Transverse colon (tissue), 4 donors: ENCODE results near the gene UPF3A. TPM values are rescaled to one million over a fixed set of nuclear protein-coding genes. Genes with fewer than 3 reads are reported as not detected.

Source experiments
- DNase-seq: peaks from one replicate; pipeline ENCODE4 v3.0.0-alpha.2; 2019
- H3K27ac ChIP-seq, 4 donors: fragments of 200-600 bp; sonication (generic); 2 replicates each; pipeline ENCODE4 v1.5.1; 2016 to 2018; ENCODE audit warnings: inconsistent platforms in 4 of 4
- H3K27me3 ChIP-seq: fragments of 200-600 bp; sonication (generic); 2 replicates; pipeline ENCODE4 v1.5.1; 2017; ENCODE audit warnings: inconsistent platforms
- H3K36me3 ChIP-seq, 4 donors: fragments of 200-600 bp; sonication (generic); 2 replicates each; pipeline ENCODE4 v1.5.1; 2017 to 2019; ENCODE audit warnings: inconsistent platforms in 4 of 4
- H3K4me1 ChIP-seq, 4 donors: fragments of 200-600 bp; sonication (generic); 2 replicates each; pipeline ENCODE4 v1.5.1; 2017 to 2020; ENCODE audit warnings: inconsistent platforms in 4 of 4
- H3K4me3 ChIP-seq, 4 donors: fragments of 200-600 bp; sonication (generic); 1 replicate in 1 of 4; 2 replicates in 3 of 4; pipeline versions ENCODE4 v1.5.1 to v1.6.1; 2017 to 2019; ENCODE audit warnings: inconsistent platforms in 4 of 4
- H3K9me3 ChIP-seq, 2 donors: fragments of 200-600 bp; sonication (generic); 2 replicates each; pipeline ENCODE4 v1.5.1; 2017 to 2019; ENCODE audit warnings: inconsistent platforms in 2 of 2
- EP300 ChIP-seq: sonication (generic); formaldehyde crosslinking; IDR thresholded peaks from one replicate; pipeline ENCODE4 v1.6.1; 2017; ENCODE audit warnings: antibody characterized with exemption, low read depth
- POLR2A ChIP-seq: fragments of 450-650 bp; IDR thresholded peaks from one replicate; pipeline ENCODE4 v1.6.1; 2016; ENCODE audit warnings: antibody characterized with exemption, mild to moderate bottlenecking, moderate library complexity
- POLR2AphosphoS5 ChIP-seq, 3 donors: sonication (generic); formaldehyde crosslinking; IDR thresholded peaks; one replicate each; pipeline ENCODE4 v1.6.1; 2016; ENCODE audit warnings: antibody characterized with exemption in 3 of 3
- WGBS, 2 donors: methylation state at CpG; one replicate each; pipeline ENCODE4 v1.1.5; 2018; ENCODE audit warnings: low coverage in 1 of 2; 5-methylcytosine and 5-hydroxymethylcytosine counted together
- in situ Hi-C, 4 donors: fragments of 200-750 bp; cut with MboI; loops; one replicate each; pipeline versions ENCODE4 v1.15.0 to v1.15.1; 2017; ENCODE audit warnings: low sequenced_read_pairs in 3 of 4, low pct_ligation_motif_present in 1 of 4, low pct_unique_long_range_greater_than_20kb in 1 of 4
- intact Hi-C: fragments of 100-400 bp; cut with DNase I; formaldehyde crosslinking; loops from one replicate; pipeline ENCODE4 v1.15.1; 2023; ENCODE audit warnings: low total_unique reads
- total RNA-seq, 4 donors: library from RNA; depleted of rRNA; stranded (reverse); fragments of >200 nt; gene quantifications; one replicate each; pipeline ENCODE4 v1.1.0, GENCODE V29; 2016
- TF ChIP-seq, protein P1 (sequence below), 5 experiments: fragments of 200-600 bp in 3 of 5; fragments of 450-650 bp in 2 of 5; sonication (generic) in 3 of 5; IDR thresholded peaks; 1 replicate in 2 of 5; 2 replicates in 3 of 5; pipeline ENCODE4 v1.5.1; 2016 to 2017; ENCODE audit warnings: antibody characterized with exemption in 5 of 5, inconsistent platforms in 3 of 5, mild to moderate bottlenecking in 2 of 5, moderate library complexity in 1 of 5

Gene UPF3A
- total RNA-seq, 4 donors from 2014 or later = 15.3 to 49.7 (median 36.4) TPM

DNA sequence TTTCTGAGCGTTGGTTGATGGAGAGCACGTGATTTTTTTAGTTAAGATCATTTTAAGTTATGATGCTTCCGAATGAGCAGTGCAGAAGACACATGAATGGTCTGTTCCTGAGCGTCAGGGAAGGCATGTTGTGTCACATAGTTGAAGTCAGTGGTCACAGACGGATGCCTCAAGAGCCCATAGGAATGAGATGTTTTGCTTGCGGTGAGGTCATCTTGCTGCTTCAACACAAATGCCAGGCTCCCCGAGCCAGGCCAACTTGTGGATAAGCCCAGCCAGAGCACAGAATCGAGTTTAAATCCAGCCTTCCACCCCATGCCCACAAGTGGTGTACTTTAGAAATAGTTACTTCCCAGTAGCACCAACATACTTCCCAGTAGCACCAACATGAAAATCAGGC, 5.4 kb downstream of the UPF3A start:
- peaks cover 7 to 15% (median 11%) of the 10 kb centered on the region in 4 donors for H3K4me1 ChIP-seq
- H3K36me3 ChIP-seq = peaks cover 0 to 32% (median 11%) of the 10 kb centered on the region in 4 donors
- H3K4me3 ChIP-seq = no peak overlapping the region
- H3K27me3 ChIP-seq = no peaks in the 10 kb centered on the region
- TF ChIP-seq, protein P1, sequence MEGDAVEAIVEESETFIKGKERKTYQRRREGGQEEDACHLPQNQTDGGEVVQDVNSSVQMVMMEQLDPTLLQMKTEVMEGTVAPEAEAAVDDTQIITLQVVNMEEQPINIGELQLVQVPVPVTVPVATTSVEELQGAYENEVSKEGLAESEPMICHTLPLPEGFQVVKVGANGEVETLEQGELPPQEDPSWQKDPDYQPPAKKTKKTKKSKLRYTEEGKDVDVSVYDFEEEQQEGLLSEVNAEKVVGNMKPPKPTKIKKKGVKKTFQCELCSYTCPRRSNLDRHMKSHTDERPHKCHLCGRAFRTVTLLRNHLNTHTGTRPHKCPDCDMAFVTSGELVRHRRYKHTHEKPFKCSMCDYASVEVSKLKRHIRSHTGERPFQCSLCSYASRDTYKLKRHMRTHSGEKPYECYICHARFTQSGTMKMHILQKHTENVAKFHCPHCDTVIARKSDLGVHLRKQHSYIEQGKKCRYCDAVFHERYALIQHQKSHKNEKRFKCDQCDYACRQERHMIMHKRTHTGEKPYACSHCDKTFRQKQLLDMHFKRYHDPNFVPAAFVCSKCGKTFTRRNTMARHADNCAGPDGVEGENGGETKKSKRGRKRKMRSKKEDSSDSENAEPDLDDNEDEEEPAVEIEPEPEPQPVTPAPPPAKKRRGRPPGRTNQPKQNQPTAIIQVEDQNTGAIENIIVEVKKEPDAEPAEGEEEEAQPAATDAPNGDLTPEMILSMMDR (IDR thresholded peaks at IDR 0.05) = no peak
- TF ChIP-seq EP300 (no peak), POLR2A (no peak), POLR2AphosphoS5 (IDR thresholded peaks at IDR 0.05) (no peak)
- no peaks in the 10 kb centered on the region for H3K9me3 ChIP-seq
- WGBS, 2 donors = 96 to 100% methylated on average over 4 to 8 of the region's 8 CpGs
- intact Hi-C loops = no loop called here
- no peak overlapping the region for H3K27ac ChIP-seq
- in situ Hi-C loops = no loop called here
- DNase-seq = no peak

- H3K27me3 ChIP-seq = no peaks in the 10 kb centered on the region
- DNase-seq = no peak
- H3K27ac ChIP-seq = no peak overlapping the region
- no peak overlapping the region for H3K4me3 ChIP-seq
- in situ Hi-C loops (no loop called here), intact Hi-C loops (no loop called here)
- H3K9me3 ChIP-seq = no peaks in the 10 kb centered on the region
- TF ChIP-seq, protein P1 (IDR thresholded peaks at IDR 0.05) = no peak
- no peak for TF ChIP-seq EP300
- TF ChIP-seq POLR2AphosphoS5 (IDR thresholded peaks at IDR 0.05) = no peak
- H3K36me3 ChIP-seq = peaks cover 0 to 39% (median 17%) of the 10 kb centered on the region in 4 donors
- 96 to 97% methylated on average over 8 of the region's 8 CpGs for WGBS, 2 donors
- H3K4me1 ChIP-seq = peaks cover 0 to 8% (median 3%) of the 10 kb centered on the region in 4 donors
Observed at GRCh38 chr13:114288157-114288591, 6.8 kb downstream of the UPF3A start.

- no peaks in the 10 kb centered on the region for H3K4me1 ChIP-seq
- TF ChIP-seq POLR2AphosphoS5 (IDR thresholded peaks at IDR 0.05) = no peak
- TF ChIP-seq EP300 = no peak
- TF ChIP-seq POLR2A = no peak
- TF ChIP-seq, protein P1 (IDR thresholded peaks at IDR 0.05) = no peak
- H3K36me3 ChIP-seq = peaks cover 0 to 41% (median 12%) of the 10 kb centered on the region in 4 donors
- H3K9me3 ChIP-seq = no peaks in the 10 kb centered on the region
- WGBS, 2 donors = 86 to 93% methylated on average over 7 to 10 of the region's 10 CpGs
- no peak overlapping the region for H3K4me3 ChIP-seq
- no peak overlapping the region for H3K27ac ChIP-seq
- no peaks in the 10 kb centered on the region for H3K27me3 ChIP-seq
- no peak for DNase-seq
- in situ Hi-C loops = no loop called here
- intact Hi-C loops = no loop called here
Observed at GRCh38 chr13:114296448-114296847, 15.0 kb downstream of the UPF3A start.

DNA sequence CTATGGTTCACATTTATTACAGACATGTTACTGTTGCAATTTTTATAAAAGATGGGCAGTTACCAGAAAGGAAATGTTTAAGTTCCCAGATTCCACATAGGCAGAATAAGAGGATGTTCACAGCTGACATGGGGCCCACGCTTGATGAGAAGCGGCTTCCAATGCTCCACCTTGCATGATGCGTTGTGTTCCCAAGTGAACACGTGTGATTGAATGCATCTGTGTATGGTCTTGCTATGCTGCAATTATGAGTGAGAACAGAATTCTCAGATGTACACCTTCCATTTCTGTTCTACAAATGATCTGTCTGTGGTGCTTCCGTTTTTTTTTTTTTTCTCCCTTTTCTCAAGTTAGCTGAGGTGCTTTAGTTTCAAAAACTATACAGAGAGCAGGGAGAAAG, 15.5 kb downstream of the UPF3A start:
- DNase-seq = no peak
- Histone ChIP-seq H3K4me1 (no peaks in the 10 kb centered on the region), H3K27ac (no peak overlapping the region), H3K9me3 (no peaks in the 10 kb centered on the region), H3K4me3 (no peak overlapping the region), H3K27me3 (no peaks in the 10 kb centered on the region), H3K36me3 (peaks cover 0 to 41% (median 12%) of the 10 kb centered on the region in 4 donors)
- TF ChIP-seq, protein P1 (IDR thresholded peaks at IDR 0.05) = no peak
- TF ChIP-seq EP300 = no peak
- TF ChIP-seq POLR2AphosphoS5 (IDR thresholded peaks at IDR 0.05) = no peak
- TF ChIP-seq POLR2A = no peak
- in situ Hi-C loops (no loop called here), intact Hi-C loops (no loop called here)
- 74 to 83% methylated on average over 5 of the region's 5 CpGs for WGBS, 2 donors
